Fibroblast of lung (primary cell): ENCODE data around the gene MAP1LC3B2.

Source experiments
- CTCF ChIP-seq, 2 donors: IDR thresholded peaks in 1 of 2; conservative IDR thresholded peaks in 1 of 2; 1 replicate in 1 of 2; 2 replicates in 1 of 2; pipeline ENCODE4 v1.5.1; 2011 to 2012; ENCODE audit warnings: low read length in 2 of 2, control low read depth in 1 of 2, inconsistent platforms in 1 of 2, low read depth in 1 of 2, mild to moderate bottlenecking in 1 of 2
- EZH2 ChIP-seq: IDR thresholded peaks from 2 replicates; pipeline ENCODE4 v1.5.1; 2012; ENCODE audit warnings: low read length, control low read depth, mild to moderate bottlenecking; ENCODE audit errors: missing control alignments

- TF ChIP-seq CTCF (conservative IDR thresholded peaks at IDR 0.05 in 1 of 2, IDR thresholded peaks at IDR 0.05 in 1 of 2; ENCODE audit: low read depth in 1 of 2, low read length in 2 of 2), result no peak
- TF ChIP-seq EZH2, result no peak
These were observed 26.2 kb upstream of the MAP1LC3B2 start for GRCh38 chr12:116532986-116533342.
